GM13977 (cell line): Measurements from ENCODE around the gene PAK5.

Experiments
- DNase-seq: peaks from one replicate; pipeline ENCODE4 v3.0.0; 2012; ENCODE audit warnings: low spot score
- in situ Hi-C: fragments of 300-500 bp; cut with MboI; formaldehyde crosslinking; loops from one replicate; pipeline ENCODE4 v1.12.0; 2022; ENCODE audit warnings: low sequenced_read_pairs, low pct_unique_long_range_greater_than_20kb, mixed read lengths, inconsistent platforms; ENCODE audit not compliant: unreplicated experiment
- TF ChIP-seq, protein P1 (sequence below): IDR thresholded peaks from 2 replicates; pipeline ENCODE4 v1.5.1; 2012; ENCODE audit warnings: mild to moderate bottlenecking, control low read depth; ENCODE audit not compliant: insufficient read depth; ENCODE audit errors: extremely low read depth, missing control alignments

Gene PAK5

DNA sequence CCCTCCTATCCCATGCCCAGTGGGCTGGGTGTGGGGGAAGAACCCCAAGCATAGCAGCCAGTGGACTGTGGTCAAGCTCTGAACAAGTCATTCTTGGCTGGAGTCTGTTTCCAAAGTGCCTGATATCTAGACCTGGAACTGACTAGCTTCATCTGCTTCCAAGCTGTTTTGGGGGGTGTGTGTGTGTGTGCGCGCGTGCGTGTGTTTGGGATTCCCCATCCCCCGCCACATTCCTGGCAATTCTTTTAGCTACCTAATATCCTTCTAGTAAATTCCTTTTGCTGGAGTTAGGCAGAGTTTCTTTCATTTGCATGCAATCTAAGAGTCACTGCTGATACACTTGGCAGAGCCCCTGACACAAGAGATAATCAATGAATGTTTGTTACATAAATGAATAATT, 7.8 kb downstream of the PAK5 start:
- no peak for DNase-seq
- TF ChIP-seq, protein P1, sequence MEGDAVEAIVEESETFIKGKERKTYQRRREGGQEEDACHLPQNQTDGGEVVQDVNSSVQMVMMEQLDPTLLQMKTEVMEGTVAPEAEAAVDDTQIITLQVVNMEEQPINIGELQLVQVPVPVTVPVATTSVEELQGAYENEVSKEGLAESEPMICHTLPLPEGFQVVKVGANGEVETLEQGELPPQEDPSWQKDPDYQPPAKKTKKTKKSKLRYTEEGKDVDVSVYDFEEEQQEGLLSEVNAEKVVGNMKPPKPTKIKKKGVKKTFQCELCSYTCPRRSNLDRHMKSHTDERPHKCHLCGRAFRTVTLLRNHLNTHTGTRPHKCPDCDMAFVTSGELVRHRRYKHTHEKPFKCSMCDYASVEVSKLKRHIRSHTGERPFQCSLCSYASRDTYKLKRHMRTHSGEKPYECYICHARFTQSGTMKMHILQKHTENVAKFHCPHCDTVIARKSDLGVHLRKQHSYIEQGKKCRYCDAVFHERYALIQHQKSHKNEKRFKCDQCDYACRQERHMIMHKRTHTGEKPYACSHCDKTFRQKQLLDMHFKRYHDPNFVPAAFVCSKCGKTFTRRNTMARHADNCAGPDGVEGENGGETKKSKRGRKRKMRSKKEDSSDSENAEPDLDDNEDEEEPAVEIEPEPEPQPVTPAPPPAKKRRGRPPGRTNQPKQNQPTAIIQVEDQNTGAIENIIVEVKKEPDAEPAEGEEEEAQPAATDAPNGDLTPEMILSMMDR: no peak
- in situ Hi-C loops: no loop called here

DNA sequence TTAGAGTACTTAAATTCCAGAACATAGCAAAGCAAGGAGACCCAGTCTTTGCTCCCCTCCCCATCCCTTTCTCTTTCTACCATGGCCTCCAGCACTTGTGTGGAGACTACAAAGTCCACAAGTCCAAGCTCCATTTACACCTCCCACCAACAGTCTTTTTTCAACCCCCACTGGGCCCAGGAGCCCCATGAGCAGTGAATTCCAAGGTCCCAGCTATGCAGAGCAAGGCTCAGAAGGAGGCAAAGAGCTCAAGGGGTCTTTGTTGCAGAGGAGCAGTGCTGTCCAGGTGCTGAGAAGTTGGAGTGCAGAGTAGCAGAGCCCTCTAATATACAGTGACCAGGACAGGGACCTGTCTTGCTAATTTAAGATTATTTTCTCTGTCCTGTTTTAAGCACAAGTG, 9.0 kb downstream of the PAK5 start:
- DNase-seq: no peak
- in situ Hi-C loops: no loop called here
- TF ChIP-seq, protein P1: no peak

DNA sequence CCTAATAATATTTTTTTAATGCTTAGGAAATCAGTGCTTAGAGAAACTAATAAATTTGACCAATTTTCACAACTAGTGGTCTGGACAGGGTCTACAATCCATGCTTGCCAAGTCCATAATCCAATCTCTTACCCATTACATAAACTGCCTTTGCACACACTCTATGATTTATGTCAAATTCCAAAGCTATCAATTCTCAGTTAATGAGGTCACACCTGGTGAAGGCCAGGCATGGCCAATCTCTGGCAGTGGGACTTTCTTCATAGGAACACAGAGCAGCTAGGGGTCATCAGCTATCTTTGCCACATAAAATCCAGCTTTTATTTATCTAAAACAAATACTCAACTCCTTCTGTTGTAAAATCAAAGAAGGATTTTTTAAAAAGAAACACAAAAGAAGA, 21.2 kb downstream of the PAK5 start:
- TF ChIP-seq, protein P1: no peak
- DNase-seq: no peak
- in situ Hi-C loops: no loop called here

DNA sequence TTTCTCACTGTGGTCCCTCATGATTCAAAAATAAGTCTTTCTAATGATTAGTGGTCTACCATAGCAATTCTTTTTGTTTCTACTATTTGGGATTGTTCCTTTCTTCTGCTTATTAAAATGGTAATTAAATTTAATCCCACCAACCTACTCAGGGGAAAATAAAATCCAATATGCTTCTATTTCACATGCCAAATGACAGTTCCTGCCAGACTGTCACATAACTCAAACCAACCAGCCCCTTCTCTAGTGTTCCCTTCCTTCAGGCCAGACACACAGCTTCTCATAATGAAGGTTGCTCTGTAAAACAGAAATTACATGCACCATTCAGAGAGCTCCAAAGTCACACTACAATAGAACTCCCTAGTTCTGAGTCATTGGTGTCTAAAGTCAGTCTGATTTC, 23.2 kb downstream of the PAK5 start:
- no peak for DNase-seq
- in situ Hi-C loops: no loop called here
- TF ChIP-seq, protein P1: no peak

DNA sequence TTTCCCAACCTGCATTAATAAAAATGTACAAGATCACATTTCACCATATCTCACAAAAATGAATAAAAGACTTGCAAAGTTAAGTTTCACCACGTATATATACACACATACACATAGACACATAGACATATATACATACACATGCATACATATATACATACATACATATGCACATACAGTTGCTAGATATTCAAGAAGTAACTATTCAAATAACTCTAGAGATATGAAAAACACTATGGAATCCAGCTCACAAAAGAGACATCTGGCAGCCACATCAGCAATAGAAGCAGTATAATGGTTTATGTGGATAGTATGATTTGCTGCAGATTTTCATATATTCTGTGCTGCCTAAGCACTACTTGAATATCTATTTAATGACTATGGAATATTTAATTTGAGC, 28.1 kb downstream of the PAK5 start:
- TF ChIP-seq, protein P1: no peak
- in situ Hi-C loops: no loop called here
- no peak for DNase-seq

DNA sequence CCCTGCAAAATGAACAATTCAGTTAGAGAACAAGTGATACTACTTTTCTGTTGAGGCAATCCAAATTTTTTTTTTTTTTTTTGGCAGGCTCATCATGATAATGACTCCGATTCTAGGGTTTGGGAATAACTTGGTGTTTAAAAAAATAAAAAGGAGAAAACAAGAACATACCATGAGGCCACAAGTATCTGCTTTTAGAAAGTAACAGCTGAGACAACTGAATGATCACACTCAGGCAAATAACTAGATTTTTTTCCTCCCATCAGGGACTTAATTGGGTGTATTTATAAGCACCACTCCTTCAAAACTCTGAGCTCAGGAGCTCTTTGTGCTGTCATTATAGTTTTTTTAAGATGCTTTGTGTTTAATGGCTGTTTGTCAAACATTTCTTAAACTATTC, 29.6 kb downstream of the PAK5 start:
- DNase-seq: no peak
- TF ChIP-seq, protein P1: no peak
- in situ Hi-C loops: no loop called here

DNA sequence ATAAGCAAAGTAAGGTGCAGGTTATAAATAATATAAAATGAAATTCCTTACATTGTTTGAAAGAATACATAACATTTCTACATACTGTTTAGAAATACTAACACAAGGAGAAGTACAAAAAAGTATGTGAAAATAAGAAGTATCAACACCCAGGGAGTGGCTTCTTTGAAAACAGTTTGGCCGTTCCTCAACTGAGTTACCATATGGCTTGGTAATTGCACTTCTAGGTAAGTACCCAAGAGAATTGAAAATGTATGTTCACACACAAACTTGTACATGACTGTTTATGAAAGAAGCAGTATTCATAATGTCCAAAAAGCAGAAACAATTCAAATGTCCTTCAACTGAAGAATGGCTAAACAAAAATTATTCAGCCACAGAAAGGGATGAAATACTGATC, 30.7 kb downstream of the PAK5 start:
- in situ Hi-C loops: no loop called here
- TF ChIP-seq, protein P1: no peak

More for the DNA sequence above, 30.7 kb downstream of the PAK5 start:
- no peak for DNase-seq
